Left forelimb (tissue), 1 donor: ENCODE data around the gene MMP26.

Experiments
- DNase-seq: peaks from one replicate; pipeline ENCODE4 v3.0.0-alpha.2; 2018; ENCODE audit warnings: low spot score

Gene MMP26

DNA sequence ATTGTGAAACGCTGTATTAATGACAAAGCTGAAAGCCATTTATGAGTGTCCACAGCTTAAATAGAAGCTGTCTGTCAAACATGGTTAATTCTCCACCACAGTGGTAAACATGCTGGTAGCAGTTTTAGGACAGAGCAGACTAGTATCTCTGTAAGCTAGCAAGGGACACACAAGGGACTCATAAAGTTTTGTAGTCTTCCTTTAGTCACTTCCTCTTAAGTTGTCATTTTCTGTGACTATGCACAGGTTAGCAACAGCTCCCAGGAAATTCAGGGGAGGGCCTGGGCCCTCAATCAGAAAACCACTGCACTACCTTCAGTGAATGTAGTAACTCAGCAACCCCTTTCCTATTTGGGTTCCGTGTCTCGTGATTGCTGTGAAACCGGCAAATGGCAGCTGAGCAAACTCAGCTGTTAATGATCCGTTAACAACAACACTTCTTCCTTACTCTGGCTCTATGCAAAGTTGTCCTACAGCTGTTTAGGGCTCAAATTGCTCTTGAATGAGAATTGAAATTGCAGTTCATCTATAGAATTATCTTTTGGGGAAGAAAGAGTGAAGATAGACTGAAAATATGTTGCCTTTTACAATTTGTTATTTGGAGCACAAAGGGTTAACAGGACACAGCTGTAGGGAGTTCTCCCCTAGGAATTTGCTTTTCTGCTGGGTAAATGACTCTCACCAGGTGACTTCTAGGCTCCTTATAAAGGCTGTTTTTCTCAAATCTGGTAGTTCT lies at the start of gene MMP26:
Gene MMP26, plus strand, starts transcription at position 731 of the 736 bp plus-strand sequence.
- DNase-seq, result no peak

DNA sequence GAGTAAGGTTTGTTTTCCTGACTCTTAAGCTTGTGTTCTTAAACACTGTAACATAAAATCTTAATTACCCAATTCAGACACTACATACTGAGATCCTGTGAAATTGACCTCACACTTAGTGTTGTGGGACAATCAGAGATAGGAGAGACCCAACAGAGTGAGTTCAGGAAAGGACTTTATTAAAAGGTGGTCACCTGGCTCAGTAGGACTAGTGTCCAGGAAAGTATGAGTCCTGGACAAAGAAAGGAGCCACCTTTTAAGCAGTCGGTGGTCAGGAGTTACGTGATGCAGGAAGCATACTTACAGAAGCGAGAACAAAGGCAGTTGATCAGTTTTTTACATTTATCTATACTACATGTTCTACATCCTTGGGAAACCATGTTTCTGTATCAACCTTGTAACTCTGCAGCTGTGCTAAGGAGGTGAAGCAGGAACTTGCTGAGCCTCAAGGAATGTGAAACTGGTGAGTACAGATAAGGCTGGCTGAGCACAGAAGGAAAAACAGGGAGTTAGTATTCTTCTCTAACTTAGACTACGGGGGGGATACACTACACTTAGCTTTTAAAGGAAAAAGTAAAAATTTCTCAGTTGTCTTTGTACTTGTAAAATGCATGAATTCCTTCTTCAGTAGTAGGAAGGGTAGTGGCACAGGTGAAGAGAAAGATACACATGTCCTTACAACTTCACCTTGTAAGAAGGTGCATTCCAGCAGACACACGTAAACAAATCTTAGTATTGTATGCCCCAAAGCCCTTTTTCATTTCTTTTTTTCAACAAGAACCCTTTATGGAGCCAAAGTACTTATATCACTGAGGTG lies 45.7 kb upstream of the MMP26 start:
- DNase-seq, result no peak

DNA sequence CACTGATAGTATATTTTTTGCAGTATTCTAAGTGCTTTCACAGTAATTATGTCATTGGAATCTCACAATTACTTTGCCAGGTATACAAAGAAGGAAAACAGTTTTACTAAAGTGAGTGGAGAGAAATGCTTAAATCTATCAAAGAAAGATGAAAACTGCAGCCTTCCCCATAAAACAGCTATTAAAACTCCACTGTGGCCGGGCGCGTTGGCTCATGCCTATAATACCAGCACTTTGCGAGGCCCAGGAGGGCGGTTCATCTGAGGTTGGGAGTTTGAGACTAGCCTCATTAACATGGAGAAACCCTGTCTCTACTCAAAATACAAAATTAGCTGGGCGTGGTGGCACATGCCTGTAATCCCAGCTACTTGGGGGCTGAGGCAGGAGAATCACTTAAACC lies 41.7 kb upstream of the MMP26 start:
- no peak for DNase-seq

DNA sequence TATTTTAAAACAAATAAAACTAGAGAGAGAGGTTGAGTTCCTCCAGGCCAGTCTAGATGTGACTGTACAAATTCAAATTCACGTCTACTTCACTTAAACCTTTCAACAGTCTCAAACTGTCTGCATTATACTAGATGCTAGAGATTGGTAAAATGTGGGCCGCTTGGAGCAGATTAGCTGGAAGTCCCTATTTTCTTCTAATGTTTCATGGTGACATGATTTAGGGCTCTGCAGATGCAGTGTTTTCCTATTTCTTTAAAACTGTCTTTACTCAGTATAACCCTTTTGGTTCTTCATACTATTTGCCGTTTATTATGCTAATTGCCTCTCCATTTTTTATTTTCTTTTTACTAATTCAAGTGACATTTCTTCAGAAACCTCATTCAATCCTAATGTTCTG lies 40.4 kb upstream of the MMP26 start:
- DNase-seq, result no peak

DNA sequence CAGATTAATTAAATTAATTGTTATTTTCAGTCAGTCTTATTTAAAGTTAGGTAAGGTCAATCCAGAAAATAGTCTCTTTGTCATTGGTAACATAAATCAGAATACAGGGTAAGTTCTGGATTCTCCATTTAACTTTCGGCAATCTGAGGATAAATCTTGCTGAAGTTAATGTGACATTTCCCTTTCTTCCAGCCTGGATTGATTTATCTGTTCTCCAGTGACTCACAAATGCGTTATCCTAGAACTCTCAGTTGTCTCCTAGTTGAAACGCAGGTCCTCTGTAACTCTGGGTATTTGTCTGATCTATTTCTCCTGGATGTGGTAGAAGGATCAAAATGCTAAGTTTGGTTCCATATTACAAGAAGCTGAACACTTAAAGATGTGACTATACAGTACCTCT lies 39.8 kb upstream of the MMP26 start:
- DNase-seq, result no peak

DNA sequence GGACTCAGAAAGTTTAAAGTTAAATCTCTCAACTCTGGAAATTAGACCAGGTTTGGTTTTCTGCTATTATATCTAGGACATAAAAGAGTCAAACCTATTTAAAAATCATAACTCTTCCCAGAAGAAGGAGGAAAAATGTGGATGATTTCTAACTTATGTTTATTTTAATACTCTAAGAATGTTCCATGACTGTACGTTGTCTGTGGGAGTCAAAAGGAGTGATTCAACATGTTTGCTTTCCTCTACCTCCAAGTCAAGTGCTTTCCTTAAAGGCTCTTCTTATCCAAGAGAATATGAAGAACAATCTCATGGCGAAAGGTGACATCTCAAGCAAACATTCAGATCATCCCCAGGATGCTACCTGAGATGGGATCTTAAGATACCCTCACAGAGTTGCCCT lies 39.2 kb upstream of the MMP26 start:
- DNase-seq, result no peak

DNA sequence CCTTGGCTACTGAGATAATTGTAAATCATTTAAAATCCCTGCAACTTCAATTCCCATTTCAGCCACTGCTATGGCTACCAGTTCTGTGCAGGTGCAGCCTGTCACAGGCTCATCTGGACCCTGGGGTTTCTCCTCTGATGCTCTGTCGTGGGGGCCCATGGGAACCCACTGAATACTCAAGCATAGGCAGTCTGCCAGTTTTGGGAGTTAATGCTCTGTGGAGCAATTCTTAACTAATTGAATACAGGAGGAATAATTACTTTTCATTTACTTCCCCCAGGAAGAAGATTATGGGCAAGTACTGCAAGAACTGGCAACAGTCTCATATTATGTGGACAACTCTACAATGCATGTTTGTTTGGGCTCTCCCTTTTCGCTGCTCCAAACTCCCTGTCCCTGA lies 32.8 kb upstream of the MMP26 start:
- no peak for DNase-seq

DNA sequence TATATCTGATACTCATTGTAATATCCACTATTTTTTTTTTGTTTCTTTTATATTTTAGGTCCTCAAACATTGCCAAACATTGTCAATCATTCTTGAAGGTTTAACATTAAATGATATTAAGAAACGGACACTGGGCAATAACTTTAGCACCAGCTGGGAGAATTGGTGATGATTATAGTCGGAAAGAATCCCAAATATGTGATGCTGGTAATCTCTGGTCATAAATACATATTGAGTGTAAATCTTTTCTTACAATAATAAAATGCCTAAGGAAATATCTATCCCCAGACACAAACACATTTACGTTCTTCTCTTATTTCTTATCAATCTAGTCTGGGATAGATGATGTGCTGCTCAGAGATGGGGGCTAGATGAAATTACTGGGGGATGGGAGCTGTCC lies 32.1 kb upstream of the MMP26 start:
- DNase-seq, result no peak

DNA sequence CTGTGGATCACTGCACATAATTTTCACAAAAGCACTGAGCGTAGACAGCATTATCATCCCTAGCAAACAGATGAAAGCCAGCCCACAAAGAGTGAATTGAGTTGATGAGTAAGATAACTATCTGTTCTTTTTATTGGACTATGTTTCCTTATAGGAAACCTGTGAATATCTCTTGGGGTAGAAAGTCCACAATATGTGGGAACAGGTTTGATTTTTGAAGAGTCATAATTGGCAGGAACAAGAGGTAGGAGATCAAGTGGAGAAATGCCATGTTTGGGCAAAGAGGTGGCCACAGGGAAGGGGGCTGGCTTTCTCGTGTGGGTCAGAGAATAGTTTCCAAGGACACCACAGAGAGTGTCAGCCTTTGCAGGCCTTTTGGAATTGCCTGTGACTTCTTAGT lies 30.8 kb upstream of the MMP26 start:
- no peak for DNase-seq

DNA sequence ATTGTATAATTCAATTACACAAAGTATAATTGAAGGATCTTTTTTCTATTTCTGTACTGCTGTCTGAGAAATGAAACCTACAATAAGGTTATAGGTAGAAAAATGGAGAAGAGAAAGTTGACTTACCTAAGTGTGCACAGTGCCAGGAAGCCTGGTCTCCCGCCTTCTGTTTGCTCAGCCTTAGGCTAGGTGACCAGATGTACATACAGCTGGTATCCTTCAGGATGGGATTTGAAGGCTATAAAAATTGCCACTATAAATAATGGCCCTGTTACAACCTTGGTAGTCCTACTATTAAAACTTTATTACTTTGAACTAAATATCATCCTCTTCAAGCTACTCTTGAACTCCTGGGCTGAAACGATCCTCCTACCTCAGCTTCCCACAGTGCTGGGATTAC lies 26.6 kb upstream of the MMP26 start:
- no peak for DNase-seq

DNA sequence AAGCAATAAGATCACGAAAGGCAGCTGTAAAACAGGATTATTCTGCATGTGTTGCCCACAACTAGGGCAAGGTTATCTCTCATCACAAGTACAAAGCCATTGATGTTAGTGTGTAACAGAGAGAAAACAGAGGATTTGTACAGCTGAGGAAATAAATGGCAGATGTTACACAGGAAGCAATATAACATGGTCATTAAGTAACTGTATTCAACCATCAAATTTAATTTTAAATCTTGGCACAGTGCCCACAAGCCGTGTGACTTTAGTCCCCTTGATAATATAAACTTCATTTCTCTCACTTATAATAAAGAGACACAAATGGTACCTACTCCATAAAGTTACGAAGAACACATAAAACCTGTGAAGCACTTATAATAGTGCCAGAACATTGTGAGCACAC lies 24.2 kb upstream of the MMP26 start:
- no peak for DNase-seq

DNA sequence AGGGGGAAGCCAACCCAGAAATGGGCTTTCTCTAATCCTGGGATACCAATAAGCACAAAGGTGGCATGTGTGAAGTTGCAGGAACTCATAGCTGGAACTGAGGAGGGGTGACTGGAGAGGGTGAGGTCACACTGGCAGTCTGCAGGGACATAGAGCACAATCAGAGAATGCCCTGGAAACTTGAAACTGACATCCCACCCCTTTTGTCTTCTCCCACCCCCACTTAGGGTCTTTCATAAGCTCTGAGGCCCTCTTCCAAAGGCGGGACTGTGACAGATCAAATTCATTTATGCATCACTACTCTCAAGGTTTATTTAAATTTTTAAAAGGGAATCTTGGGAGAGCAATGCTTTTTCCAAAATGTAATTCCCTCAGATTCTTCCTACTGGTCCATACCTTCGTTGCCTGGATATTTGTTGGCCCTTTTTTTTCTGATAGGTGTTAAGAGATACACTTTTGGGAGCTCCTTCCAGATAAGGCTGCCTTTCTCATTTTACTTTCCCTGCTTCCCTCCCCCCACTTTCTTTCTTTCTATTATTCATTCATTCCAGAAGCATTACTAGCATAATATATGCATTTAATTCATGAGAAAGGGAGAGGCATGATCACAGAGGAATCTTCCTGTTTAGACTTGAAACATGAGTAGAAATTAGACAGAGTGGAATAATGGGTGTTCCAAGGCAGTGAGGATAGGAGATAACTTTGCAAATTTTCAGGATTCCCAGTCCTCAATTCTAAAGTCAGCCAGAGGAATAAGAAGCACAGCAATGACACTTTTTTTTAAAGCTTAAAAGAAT lies 21.8 kb upstream of the MMP26 start:
- no peak for DNase-seq

DNA sequence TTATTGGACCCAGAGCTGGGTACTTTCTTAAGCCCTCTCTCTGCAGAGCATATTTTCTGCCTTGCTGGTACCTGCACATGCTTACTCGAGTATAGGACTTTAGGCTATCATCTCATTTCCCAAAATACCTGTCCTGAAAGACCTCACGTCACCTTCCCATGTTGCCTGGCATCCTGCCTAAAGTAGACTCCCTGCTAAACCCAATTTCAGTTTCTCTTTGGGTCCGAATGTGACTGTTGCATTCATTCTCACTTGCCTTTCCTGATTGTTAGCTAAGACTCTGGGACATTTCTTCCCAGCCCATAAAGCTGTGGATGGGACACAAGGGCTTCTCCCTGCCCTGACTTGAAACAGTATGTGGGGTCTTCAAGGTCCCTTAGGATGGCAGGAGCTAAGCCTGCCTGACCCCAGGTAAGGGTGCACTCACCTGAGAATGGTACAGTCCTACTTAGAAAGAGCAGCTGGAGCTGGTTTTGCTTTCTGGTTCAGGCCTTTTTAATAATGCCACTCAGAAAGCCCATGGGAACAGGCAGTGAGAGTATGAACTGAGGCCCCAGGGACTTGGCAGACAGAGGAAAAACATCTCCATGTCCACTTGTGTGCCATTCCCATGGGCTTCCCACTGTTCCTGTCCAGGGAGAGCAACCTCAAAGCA lies 19.8 kb upstream of the MMP26 start:
- no peak for DNase-seq

DNA sequence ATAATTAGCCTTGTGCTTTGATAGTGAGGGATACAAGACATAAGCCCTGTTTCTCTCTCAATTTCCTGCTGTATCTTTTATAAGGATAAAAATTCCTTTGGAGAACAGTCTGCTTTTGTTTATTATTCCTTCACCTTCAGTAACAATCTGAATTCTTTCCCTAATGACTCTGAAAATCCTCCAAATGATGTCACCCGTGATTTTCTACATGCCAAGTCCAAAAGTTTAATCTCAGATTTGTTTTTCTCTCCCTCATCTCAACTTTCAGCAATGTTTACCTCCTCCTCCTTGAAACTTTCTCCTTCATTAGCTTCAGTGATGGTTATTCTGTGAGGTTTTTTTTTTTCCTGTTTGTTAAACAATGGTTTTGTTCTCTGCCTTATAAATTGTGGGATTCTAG lies 9.1 kb upstream of the MMP26 start:
- no peak for DNase-seq

DNA sequence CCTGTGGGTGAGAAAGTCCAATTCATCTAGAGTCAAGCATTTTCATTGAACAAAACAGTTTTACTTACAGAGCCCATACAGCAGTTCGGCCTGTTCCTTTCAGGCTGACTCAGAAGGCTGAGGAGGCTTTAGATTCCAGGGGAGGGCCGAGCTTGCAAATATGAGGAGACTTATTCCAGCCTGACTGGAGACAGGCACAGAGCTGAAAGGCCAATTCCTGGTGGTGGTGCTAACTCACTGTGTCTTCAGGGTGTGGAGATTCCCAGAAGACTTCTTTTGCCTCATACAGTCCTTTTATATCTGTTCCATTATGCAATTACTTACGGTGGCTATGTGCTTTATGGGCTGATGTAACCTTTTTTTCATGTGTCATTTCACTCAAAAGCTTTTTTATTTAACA lies 7.0 kb upstream of the MMP26 start, which contains the start of gene OR51E2:
Gene OR51E2, minus strand, starts transcription at position 269 of the 400 bp plus-strand sequence. CDS start 15,142 bp downstream, outside the sequence.
- no peak for DNase-seq

DNA sequence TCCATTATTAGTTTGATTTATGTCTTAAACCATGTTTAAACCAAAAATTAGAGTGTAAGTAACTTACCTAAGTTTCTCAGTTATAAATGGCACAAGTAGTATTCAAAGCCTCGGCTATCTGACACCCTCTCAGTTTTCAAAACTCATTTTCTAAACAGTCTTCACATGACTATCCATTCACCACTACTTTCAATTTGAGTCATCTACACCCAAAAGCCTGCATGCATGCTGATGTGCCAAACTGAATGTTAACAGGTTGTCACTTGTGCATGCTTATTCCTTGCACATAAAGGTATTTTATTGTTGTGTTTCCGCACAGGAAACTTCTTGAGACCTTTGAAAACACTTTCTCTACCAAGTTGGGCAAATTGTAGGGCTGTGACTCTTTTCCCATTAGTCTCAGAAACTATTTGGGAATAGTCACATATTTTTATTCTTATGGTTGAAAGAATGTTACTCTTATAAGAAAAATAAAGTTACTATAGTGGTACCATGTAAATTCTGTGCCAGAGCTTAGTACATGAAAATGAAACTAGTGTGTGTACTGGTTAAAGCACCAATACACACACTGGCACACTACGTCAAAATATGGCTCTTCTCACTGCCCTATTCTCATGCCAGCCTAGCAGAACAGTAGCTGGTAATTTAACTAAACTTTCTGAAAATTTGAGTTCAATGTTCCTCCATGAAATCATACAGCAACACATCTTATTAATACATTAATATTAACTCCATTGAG lies 4.7 kb upstream of the MMP26 start:
- no peak for DNase-seq

DNA sequence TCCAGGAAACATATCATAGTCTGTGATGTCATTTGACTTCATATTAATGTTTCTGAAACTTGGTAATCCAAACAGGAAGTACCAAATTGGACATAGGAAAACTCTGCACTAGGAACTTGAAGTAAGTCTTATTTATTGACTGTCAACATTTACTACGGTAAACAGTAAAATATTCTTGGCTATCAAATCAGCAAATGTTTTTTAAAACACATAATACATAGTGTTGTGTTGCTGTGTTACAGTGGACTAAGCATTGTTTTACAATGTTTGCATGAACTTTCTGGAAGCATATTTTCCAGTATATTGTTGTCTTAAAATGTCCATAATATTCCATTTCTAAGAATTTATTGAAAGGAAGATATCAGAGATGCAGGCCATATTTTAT lies 4.2 kb upstream of the MMP26 start:
- no peak for DNase-seq

DNA sequence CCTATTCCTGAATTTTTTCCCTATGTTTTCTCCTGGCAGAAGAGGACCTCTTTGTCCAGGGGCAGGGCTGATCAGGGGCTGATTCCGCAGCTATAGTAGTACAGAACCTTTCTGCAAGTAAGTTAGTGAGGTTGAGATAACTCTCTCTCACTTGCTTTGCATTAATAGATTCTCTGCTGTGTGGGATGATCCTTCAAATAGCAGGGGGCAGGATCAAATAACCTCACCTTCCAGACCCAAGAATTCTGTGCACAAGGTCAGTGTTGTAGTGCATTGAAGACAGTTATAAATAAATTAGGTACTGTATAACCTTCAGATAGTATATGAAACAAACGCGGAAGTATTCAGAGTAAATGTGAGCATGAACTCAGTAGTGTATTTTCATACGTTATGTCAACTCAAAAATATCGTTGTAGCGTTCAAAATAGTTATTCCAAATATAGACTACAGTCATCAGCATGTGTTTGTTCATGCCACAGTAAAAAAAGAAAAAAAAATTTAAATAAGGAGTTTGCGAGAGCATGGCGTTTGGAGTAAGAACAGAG lies 278 bp downstream of the MMP26 start:
- no peak for DNase-seq

DNA sequence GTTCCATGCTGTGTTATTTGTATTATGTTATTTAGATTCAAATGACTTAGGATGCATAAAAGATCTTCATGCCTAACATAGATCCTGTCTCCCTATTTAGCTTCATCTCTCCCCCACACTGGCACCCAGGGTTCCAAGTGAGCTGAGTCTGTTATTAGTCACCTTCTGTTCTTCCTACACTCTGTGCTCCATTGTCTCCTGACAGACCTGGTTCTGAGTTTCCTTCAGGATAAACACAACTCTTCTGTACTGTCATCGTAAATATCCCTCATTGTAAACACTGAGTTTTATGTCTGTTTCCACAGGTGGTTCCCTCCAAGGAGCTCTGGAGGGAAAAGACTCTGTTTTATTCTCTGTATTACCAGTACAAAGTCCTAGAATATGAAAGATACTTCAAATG lies 8.7 kb downstream of the MMP26 start:
- DNase-seq, result no peak

DNA sequence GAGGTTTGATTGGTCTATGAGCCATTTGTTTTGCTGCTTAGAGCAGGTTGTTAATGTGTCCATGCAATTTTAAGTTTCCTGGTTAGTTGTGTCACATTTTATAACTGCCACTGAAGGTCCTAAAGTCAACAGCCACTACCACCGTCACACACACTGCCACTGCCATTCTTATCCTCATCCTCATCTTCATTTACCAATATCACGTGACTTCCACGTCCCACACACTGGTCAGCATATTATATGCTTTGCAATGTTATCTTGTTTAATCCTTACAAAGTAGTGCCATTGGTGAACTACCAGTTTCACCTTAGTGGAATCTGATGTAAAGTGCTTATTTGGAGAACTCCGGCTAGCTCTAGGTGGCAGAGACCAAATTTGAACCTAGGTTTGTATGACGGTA lies 9.7 kb downstream of the MMP26 start:
- DNase-seq, result no peak
